ENCODE results near the gene SH2D7.

SH2D7 gene

DNA sequence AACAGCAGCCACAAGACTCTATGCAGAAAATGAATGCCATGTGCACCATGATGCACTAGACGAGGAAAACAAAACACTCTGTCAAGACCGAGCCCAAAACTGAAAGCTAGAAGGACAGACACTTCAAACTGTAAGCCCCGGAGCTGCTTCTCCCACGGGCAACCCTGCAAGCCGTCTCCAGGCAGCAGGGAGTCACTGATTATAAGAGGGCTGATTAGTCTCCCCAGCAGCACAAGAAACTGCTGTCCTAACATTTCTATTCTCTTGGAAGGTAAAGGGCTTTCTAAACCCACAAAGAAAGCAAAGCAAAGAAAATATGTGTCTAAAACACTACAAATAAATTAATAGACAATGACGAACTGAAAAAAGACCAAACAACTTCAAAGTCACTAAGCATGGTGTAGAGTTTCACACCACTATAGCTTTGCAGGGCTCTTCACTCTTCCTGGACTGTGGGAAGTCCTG, 30.4 kb upstream of the SH2D7 start:
- DNase-seq (ENCODE audit: low spot score), result peak; percentile 25

- DNase-seq (ENCODE audit: low spot score), result no peak
Measured at GRCh38 chr15:78063217-78063616, 29.1 kb upstream of the SH2D7 start.

DNA sequence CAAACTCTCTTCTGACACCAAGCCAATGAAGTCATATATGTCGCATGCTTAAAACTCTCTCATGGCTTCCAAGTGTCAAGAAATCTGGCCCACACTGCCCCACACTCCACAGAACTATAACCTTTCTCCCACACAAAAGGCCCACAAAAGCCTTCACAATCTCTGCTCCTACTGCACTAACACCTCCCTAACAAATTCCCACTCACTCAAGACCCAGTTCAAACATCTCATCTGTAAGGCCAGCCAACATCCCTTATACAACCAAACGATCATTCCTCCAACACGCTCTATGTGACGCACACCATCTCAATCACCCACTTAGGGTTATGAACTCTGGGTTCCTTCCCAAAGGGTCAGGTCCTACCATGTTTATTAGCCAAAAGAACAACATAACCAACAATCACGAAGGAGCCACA, 28.4 kb upstream of the SH2D7 start:
- no peak for DNase-seq (ENCODE audit: low spot score)

DNA sequence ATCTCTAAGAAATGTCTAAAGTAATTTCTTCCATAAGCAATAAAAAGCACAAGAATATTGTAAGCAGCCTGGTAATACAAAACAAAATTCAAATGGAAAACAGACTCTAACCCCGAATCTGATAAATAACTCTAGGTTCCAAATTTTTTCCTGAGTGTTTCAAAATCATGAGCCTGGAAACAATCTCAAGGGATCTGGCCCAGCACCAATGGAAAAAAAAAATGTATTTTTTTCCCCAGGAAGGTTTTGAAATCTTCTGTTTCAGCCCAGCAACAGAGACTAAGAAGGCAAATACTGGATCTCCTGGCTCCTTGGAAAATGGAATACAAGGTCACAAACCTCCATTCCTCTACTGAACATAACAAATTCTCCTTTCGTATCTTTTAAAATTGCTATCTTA, 27.8 kb upstream of the SH2D7 start:
- DNase-seq (ENCODE audit: low spot score), result no peak

DNA sequence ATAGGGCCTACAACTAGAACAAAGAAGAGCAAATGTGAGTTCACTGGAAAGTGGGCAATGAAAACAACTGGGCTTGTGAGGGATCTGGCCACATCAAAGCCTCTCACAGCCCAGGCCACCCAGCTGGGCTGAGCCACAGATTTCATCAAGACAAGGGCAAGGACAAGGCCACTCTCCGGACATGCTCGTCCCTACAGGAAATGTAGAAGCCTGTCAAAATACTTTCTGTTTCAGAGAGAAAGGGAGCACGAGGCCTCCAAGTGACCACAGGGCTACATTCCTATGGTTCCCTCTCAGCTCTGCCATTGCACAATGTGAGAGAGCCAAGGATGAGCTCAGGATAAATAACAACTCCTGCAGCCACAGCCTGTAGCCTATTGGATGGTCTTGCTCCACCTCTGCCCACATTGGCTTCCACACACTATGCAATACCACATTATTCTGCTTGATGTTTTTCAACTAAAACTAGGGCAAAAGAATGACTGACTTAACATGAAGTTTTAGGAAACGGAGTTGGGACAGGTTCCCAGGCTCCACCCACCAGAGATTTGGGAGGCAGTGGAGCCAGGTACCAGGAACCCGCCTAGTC, 27.0 kb upstream of the SH2D7 start:
- peak; percentile 22 for DNase-seq (ENCODE audit: low spot score)

DNA sequence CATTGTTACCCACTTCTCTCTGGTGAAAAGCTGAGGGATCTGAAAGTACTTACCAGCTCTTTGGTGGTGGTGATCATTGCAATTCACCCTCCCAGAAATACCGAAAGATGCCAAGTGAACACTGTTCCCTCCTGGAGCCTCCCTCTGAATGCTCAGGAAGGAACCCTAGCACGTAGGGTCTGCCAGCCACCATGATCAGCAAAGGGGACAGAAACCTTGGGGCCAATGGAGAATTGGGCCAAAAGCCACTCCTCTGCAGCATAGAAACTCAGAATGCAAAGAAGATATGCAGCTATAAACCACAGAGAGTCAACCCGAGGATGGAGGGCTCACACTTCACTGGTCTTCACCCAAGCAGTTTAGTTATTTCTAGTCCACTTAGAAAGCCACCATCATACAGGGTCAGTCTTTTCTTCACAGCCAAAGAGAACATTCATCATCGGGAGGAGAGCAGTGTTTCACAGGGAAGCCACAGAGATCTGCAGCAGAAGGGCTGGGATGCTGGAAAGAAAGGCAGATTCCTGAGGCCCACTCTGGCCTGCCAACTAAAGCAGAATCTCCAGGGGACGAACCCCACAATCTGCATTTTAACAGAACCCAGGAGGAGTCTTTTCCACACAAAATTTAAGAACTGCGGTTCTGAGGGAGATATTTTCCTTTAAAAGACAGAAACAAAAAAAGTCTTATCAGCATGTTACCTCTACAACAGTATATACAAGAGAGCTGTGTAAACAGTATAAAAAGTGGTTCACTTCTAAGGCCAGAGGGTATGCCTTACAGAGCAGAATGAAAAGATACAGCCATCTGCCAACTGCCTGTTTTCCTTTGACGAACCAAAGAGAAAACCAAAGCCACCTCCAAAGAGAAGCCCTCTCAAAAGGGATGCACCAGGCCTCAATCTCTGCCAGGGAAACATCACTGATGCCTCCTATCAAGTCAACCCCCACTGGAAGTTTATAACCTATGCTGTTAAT, 26.1 kb upstream of the SH2D7 start:
- no peak for DNase-seq (ENCODE audit: low spot score)

- no peak for DNase-seq (ENCODE audit: low spot score)
Measured at GRCh38 chr15:78067328-78068228, 24.8 kb upstream of the SH2D7 start.

- DNase-seq (ENCODE audit: low spot score), result no peak
Measured at GRCh38 chr15:78069052-78069414, 23.3 kb upstream of the SH2D7 start.

DNA sequence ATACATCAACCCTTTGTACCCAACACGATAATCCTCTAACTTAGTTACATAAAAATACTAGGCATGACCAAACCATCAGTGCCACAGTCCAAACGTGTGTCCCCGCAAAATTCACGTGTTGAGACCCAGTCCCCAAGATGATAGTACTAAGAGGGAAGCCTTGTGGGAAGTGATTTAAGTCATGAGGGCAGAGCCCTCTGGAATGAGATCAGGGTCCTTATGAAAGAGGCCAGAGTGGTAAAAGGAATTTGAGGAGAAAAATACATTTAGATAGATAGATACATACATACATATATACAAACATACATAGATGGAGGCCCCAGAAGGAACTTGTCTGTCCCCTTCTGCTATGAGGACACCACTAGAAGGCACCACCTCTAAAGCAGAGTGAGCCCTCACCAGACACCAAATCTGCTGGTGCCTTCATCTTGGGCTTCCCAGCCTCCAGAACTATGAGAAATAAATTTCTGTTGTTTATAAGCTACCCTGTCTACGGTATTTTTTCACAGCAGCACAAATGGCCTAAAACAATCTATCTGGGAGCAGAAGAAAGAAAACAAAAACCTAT, 22.8 kb upstream of the SH2D7 start:
- no peak for DNase-seq (ENCODE audit: low spot score)

DNA sequence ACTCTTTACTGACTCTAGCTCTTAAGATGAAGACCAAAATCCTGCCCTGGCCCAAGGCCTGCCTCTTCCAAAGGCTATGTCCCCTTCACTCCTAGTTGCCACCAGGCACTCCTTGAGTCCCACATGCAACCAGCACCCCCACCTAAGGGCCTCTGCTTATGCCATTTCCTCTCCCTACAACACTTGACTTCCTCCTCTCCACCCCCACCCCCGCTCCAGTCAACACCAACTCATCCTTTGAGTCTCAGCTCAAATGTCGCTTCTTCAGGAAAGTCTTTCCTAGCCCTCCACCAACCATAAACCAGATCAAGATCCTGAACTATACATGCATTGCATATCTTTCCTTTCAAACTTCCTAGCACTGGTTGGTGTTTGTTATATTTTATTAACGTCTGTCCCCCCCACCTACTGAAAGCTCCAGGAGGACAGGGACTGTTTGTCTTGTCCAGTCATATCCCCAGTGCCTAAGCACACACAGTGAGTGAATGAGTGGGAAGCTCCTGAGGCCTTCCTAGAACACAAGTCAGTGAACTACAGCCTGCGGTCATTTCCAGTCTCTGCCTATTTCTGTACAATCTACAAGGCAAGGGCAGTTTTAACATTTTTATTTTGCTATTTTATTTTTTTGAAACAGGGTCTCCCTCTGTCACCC, 22.2 kb upstream of the SH2D7 start:
- DNase-seq (ENCODE audit: low spot score), result no peak

DNA sequence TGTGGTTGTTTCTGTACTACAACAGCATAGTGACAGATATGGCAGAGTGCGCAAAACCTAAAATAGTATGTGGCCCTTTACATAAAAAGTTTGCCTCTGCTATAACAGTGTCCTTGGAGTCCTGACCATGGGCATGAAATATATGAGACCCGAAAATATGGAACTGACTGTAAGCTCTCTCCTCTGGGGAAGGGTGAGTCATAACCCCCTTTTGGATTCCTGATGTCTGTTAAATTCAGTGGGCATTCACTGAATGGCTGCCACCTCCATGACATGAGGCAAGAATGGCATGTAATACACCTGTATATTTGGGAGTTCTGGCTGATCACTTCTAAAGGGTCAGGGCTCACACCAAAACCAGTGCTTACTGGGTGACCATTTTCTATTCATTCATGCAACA, 21.0 kb upstream of the SH2D7 start:
- DNase-seq (ENCODE audit: low spot score), result no peak

GRCh38 chr15:78072080-78072892, 20.1 kb upstream of the SH2D7 start:
- DNase-seq (ENCODE audit: low spot score), result no peak

DNA sequence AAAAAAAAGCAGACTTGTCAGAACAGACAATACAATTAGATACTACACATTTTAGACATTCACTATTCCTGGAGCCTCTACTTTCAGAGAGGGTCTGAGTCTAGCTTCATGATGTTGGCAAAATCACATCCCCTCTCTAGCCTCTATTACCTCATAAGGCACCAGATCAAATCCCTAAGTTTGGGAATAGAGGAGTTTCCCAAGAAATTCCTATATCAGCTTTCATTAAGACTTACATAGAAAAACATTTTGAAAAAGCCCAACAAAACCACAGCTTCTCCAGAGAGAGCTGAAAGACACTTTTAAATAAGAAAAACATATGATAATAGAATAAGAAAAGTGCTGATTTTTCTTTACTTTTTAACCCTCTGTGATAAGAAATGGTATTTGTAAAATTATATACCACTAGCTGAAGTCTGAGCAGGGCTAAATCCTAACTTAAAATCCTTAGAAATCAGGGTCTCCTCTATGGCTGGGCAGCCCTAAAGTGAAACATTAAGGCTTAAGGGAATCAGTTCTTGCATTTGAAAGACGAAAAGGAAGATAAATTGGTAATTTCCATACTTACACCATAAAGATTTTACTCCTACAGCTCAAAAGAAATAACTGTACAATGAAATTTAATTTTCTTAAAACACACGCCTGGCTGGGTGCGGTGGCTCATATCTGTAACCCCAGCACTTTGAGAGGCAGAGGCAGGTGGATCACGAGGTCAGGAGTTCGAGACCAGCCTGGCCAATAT, 19.1 kb upstream of the SH2D7 start:
- no peak for DNase-seq (ENCODE audit: low spot score)

GRCh38 chr15:78075490-78076230, 16.7 kb upstream of the SH2D7 start:
- peak; percentile 16 for DNase-seq (ENCODE audit: low spot score)

- no peak for DNase-seq (ENCODE audit: low spot score)
Measured at GRCh38 chr15:78076231-78077052, 15.9 kb upstream of the SH2D7 start.

GRCh38 chr15:78077053-78077870, 15.1 kb upstream of the SH2D7 start, which contains the start of gene TBC1D2B:
TSS of gene TBC1D2B (minus strand) at chr15:78077711. CDS start at chr15:78077652, 59 bp downstream.
- no peak for DNase-seq (ENCODE audit: low spot score)

DNA sequence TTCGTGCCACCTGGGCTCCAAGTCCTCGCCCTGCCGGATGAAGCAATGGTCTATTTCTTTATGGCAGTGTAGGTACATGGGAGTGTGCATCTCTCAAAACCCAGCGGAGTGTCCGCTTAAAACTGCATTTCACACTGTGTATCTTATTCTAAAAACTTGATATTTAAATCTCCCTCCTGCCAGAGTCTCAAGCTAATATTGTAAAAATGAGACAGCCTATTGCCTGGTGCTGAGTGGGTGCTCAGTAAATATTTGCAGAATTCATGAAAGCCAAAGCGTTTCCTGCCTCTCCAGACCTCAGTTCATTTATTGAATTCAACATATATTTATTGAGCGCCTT, 14.5 kb upstream of the SH2D7 start:
- DNase-seq (ENCODE audit: low spot score), result no peak
